WI38 (cell line): ENCODE measurements around the gene DOCK10.

ENCODE experiments used
- H3K4me3 ChIP-seq: 2 replicates; pipeline ENCODE4 v1.5.1; 2011; ENCODE audit warnings: low read depth, mild to moderate bottlenecking, control low read depth, low read length
- CTCF ChIP-seq: IDR thresholded peaks from 2 replicates; pipeline ENCODE4 v1.5.1; 2012; ENCODE audit warnings: low read depth, mild to moderate bottlenecking, control low read depth, low read length

DOCK10 gene

GRCh38 chr2:224838335-224838734 lies 203.9 kb downstream of the DOCK10 start:
- no peak overlapping the region for H3K4me3 ChIP-seq
- no peak for TF ChIP-seq CTCF

GRCh38 chr2:224837558-224837957 lies 204.7 kb downstream of the DOCK10 start:
- TF ChIP-seq CTCF: no peak
- H3K4me3 ChIP-seq: no peak overlapping the region

GRCh38 chr2:224837066-224837465 lies 205.2 kb downstream of the DOCK10 start:
- H3K4me3 ChIP-seq: no peak overlapping the region
- TF ChIP-seq CTCF: no peak

- TF ChIP-seq CTCF: no peak
- no peak overlapping the region for H3K4me3 ChIP-seq
These were observed 206.0 kb downstream of the DOCK10 start for GRCh38 chr2:224836263-224836662.

- no peak overlapping the region for H3K4me3 ChIP-seq
- TF ChIP-seq CTCF: no peak
These were observed 206.9 kb downstream of the DOCK10 start for GRCh38 chr2:224835405-224835804.

GRCh38 chr2:224833986-224834385 lies 208.3 kb downstream of the DOCK10 start:
- TF ChIP-seq CTCF: no peak

GRCh38 chr2:224832207-224832606 lies 210.1 kb downstream of the DOCK10 start:
- H3K4me3 ChIP-seq: no peak overlapping the region
- no peak for TF ChIP-seq CTCF

More at GRCh38 chr2:224833986-224834385, 208.3 kb downstream of the DOCK10 start:
- H3K4me3 ChIP-seq: no peak overlapping the region
